Kidney (tissue), 14 donors: ENCODE data around the gene CLEC10A. TPM values are rescaled to one million over a fixed set of nuclear protein-coding genes. Genes with fewer than 3 reads are reported as not detected.

Experiments used
- DNase-seq, 5 donors: peaks; one replicate each; pipeline ENCODE4 v3.0.0-alpha.2; 2013 to 2020
- FAIRE-seq: peaks from 2 replicates; lab custom pipeline; 2012; peaks lifted over from hg19 to GRCh38; lab: Jason Lieb, UNC
- H3K27ac ChIP-seq, 2 donors: one replicate each; pipeline ENCODE4 v1.7.0; 2013; ENCODE audit warnings: low read depth in 2 of 2, low read length in 2 of 2, inconsistent platforms in 1 of 2
- H3K27me3 ChIP-seq: one replicate; pipeline ENCODE4 v1.7.1; 2013; ENCODE audit warnings: low read length, inconsistent platforms; ENCODE audit not compliant: control insufficient read depth, insufficient read depth
- H3K36me3 ChIP-seq, 3 donors: one replicate each; pipeline versions ENCODE4 v1.7.0 to v1.7.1; 2013; ENCODE audit warnings: low read length in 3 of 3, control low read depth in 1 of 3, inconsistent platforms in 1 of 3; ENCODE audit not compliant: insufficient read depth in 3 of 3, control insufficient read depth in 2 of 3
- H3K4me1 ChIP-seq, 3 donors: one replicate each; pipeline versions ENCODE4 v1.7.0 to v1.7.1; 2013; ENCODE audit warnings: low read length in 3 of 3, inconsistent platforms in 1 of 3, low read depth in 1 of 3; ENCODE audit not compliant: control insufficient read depth in 2 of 3, insufficient read depth in 2 of 3
- H3K4me3 ChIP-seq, 3 donors: one replicate each; pipeline versions ENCODE4 v1.7.0 to v1.8.1; 2013; ENCODE audit warnings: low read length in 3 of 3, control low read depth in 1 of 3, inconsistent platforms in 1 of 3
- H3K9ac ChIP-seq, 3 donors: one replicate each; pipeline versions ENCODE4 v1.7.0 to v1.7.1; 2013; ENCODE audit warnings: low read length in 3 of 3, control low read depth in 1 of 3, inconsistent platforms in 1 of 3
- H3K9me3 ChIP-seq, 3 donors: one replicate each; pipeline versions ENCODE4 v1.7.0 to v1.7.1; 2013; ENCODE audit warnings: low read length in 3 of 3, control low read depth in 1 of 3, inconsistent platforms in 1 of 3; ENCODE audit not compliant: control insufficient read depth in 2 of 3, insufficient read depth in 1 of 3
- CTCF ChIP-seq: IDR thresholded peaks from 3 replicates; pipeline ENCODE4 v1.5.1; 2012; ENCODE audit warnings: mild to moderate bottlenecking, moderate library complexity, borderline replicate concordance; ENCODE audit not compliant: insufficient read depth; ENCODE audit errors: extremely low read depth
- intact Hi-C: fragments of 100-400 bp; cut with DNase I; formaldehyde crosslinking; loops from one replicate; pipeline ENCODE4 v1.11.1; 2022
- polyA plus RNA-seq: library from polyadenylated mRNA; stranded (reverse); fragments of 350-450 nt; fragmentation: Illumina TruSeq; extraction: RNeasy Lipid Tissue Mini Kit (QIAGEN cat#74804); gene quantifications from one replicate; pipeline ENCODE4 v1.2.3, GENCODE V29; 2014; ENCODE audit warnings: low read depth, low replicate concordance; ENCODE audit not compliant: insufficient read depth
- total RNA-seq: library from RNA; stranded (reverse); fragmentation: NEBNext Ultra II Directional; extraction: Animal tissue kit (Norgen Biotek cat#: 25700); gene quantifications from one replicate; pipeline ENCODE4 v1.2.1, GENCODE V29; 2021
- donor health status: control.
- donor health status: control.
- donor health status: control.
- donor health status: control.
- donor health status: control.
- donor health status: DM: yes; HTN: yes; CAD: no.
- donor health status: Normal renal cell carcinoma (clear cell type).

CLEC10A gene
- total and polyA plus RNA-seq, 2 donors from 2014 or later, result 1.5 to 16.1 TPM

GRCh38 chr17:7026471-7027115, 53.5 kb downstream of the CLEC10A start:
- FAIRE-seq (no peak), DNase-seq (no peak)
- H3K9me3 ChIP-seq, result no peaks in the 10 kb centered on the region
- H3K4me1 ChIP-seq, result peaks cover 0 to 8% (median 5%) of the 10 kb centered on the region in 3 donors
- peak overlapping the region in 1 of 2 donors; percentile 6 for H3K27ac ChIP-seq
- no peak overlapping the region for H3K9ac ChIP-seq
- H3K4me3 ChIP-seq, result no peak overlapping the region
- intact Hi-C loops, result no loop called here
- TF ChIP-seq CTCF, result no peak
- no peaks in the 10 kb centered on the region for H3K36me3 ChIP-seq
- peaks cover 8% of the 10 kb centered on the region for H3K27me3 ChIP-seq

GRCh38 chr17:7025245-7025644, 54.8 kb downstream of the CLEC10A start:
- H3K36me3 ChIP-seq, result no peaks in the 10 kb centered on the region
- intact Hi-C loops, result no loop called here
- peaks cover 0 to 12% (median 7%) of the 10 kb centered on the region in 3 donors for H3K4me1 ChIP-seq
- no peak for TF ChIP-seq CTCF
- H3K9me3 ChIP-seq, result no peaks in the 10 kb centered on the region
- peaks cover 10% of the 10 kb centered on the region for H3K27me3 ChIP-seq
- no peak for FAIRE-seq
- no peak overlapping the region for H3K9ac ChIP-seq
- no peak overlapping the region for H3K4me3 ChIP-seq
- no peak overlapping the region for H3K27ac ChIP-seq
- no peak for DNase-seq

Other genes starting within 250 kb of the CLEC10A start
- gene TEKT1, start 248.5 kb downstream of the CLEC10A start, total RNA-seq, result 0.06 TPM
- not detected for gene TEKT1, start 248.5 kb downstream of the CLEC10A start, polyA plus RNA-seq
- gene ALOX12, start 84.2 kb downstream of the CLEC10A start, total RNA-seq, result not detected
- not detected for gene ALOX12, start 84.2 kb downstream of the CLEC10A start, polyA plus RNA-seq
- gene RNASEK, start 67.6 kb downstream of the CLEC10A start, total RNA-seq, result 195 TPM
- gene RNASEK, start 67.6 kb downstream of the CLEC10A start, polyA plus RNA-seq, result 971 TPM
- 33.3 TPM for gene BCL6B, start 57.2 kb downstream of the CLEC10A start, total RNA-seq
- gene BCL6B, start 57.2 kb downstream of the CLEC10A start, polyA plus RNA-seq, result 4.4 TPM
- 6.5 TPM for gene SLC16A13, start 44.2 kb downstream of the CLEC10A start, total RNA-seq
- gene SLC16A13, start 44.2 kb downstream of the CLEC10A start, polyA plus RNA-seq, result 11.6 TPM
- 2.1 TPM for gene SLC16A11, start 36.2 kb downstream of the CLEC10A start, total RNA-seq
- 7.8 TPM for gene SLC16A11, start 36.2 kb downstream of the CLEC10A start, polyA plus RNA-seq
- gene ASGR2, start 34.6 kb upstream of the CLEC10A start, total RNA-seq, result 1.2 TPM
- 1.4 TPM for gene ASGR2, start 34.6 kb upstream of the CLEC10A start, polyA plus RNA-seq
- gene ASGR1, start 99.1 kb upstream of the CLEC10A start, total RNA-seq, result 2.1 TPM
- 1.4 TPM for gene ASGR1, start 99.1 kb upstream of the CLEC10A start, polyA plus RNA-seq
- gene DLG4, start 139.6 kb upstream of the CLEC10A start, total RNA-seq, result 18.9 TPM
- 6.6 TPM for gene DLG4, start 139.6 kb upstream of the CLEC10A start, polyA plus RNA-seq
- gene ACADVL, start 139.7 kb upstream of the CLEC10A start, total RNA-seq, result 689 TPM
- 1,202 TPM for gene ACADVL, start 139.7 kb upstream of the CLEC10A start, polyA plus RNA-seq
- 35.8 TPM for gene DVL2, start 154.3 kb upstream of the CLEC10A start, total RNA-seq
- 18.0 TPM for gene DVL2, start 154.3 kb upstream of the CLEC10A start, polyA plus RNA-seq
- gene PHF23, start 159.2 kb upstream of the CLEC10A start, total RNA-seq, result 28.1 TPM
- 48.5 TPM for gene PHF23, start 159.2 kb upstream of the CLEC10A start, polyA plus RNA-seq
- gene GABARAP, start 162.2 kb upstream of the CLEC10A start, total RNA-seq, result 477 TPM
- 1,483 TPM for gene GABARAP, start 162.2 kb upstream of the CLEC10A start, polyA plus RNA-seq
- gene CTDNEP1, start 171.5 kb upstream of the CLEC10A start, total RNA-seq, result 113 TPM
- gene CTDNEP1, start 171.5 kb upstream of the CLEC10A start, polyA plus RNA-seq, result 124 TPM
- 41.9 TPM for gene ELP5, start 172.0 kb upstream of the CLEC10A start, total RNA-seq
- 110 TPM for gene ELP5, start 172.0 kb upstream of the CLEC10A start, polyA plus RNA-seq
- 233 TPM for gene CLDN7, start 182.2 kb upstream of the CLEC10A start, total RNA-seq
- 119 TPM for gene CLDN7, start 182.2 kb upstream of the CLEC10A start, polyA plus RNA-seq
- 4.2 TPM for gene SLC2A4, start 201.5 kb upstream of the CLEC10A start, total RNA-seq
- gene SLC2A4, start 201.5 kb upstream of the CLEC10A start, polyA plus RNA-seq, result 2.8 TPM
- gene YBX2, start 214.4 kb upstream of the CLEC10A start, total RNA-seq, result 1.3 TPM
- 3.3 TPM for gene YBX2, start 214.4 kb upstream of the CLEC10A start, polyA plus RNA-seq
- 306 TPM for gene EIF5A, start 227.4 kb upstream of the CLEC10A start, total RNA-seq
- 434 TPM for gene EIF5A, start 227.4 kb upstream of the CLEC10A start, polyA plus RNA-seq
- gene GPS2, start 235.1 kb upstream of the CLEC10A start, total RNA-seq, result 67.0 TPM
- 101 TPM for gene GPS2, start 235.1 kb upstream of the CLEC10A start, polyA plus RNA-seq
- 44.7 TPM for gene NEURL4, start 249.1 kb upstream of the CLEC10A start, total RNA-seq
- 21.2 TPM for gene NEURL4, start 249.1 kb upstream of the CLEC10A start, polyA plus RNA-seq